B cell (primary cell): ENCODE results near the gene ADARB2. TPM values are rescaled to one million over a fixed set of nuclear protein-coding genes. Genes with fewer than 3 reads are reported as not detected.

Experiments
- ATAC-seq: fragments of 200-7000 bp; cut with Tn5 transposase; one replicate; pipeline ENCODE4 v1.10.0; 2021; ENCODE audit warnings: low read depth, mild to moderate bottlenecking, moderate number of reproducible peaks, moderate library complexity
- CTCF ChIA-PET: fragments of 350-600 bp; sonication (Branson Sonifier 250); formaldehyde crosslinking; loops from one replicate; lab custom pipeline; 2021; ENCODE audit warnings: antibody characterized with exemption, inconsistent platforms; lab: Charles Lee
- POLR2A ChIA-PET: fragments of 350-600 bp; sonication (Branson Sonifier 250); formaldehyde crosslinking; loops from one replicate; lab custom pipeline; 2021; ENCODE audit warnings: antibody characterized with exemption; lab: Charles Lee
- DNase-seq: peaks from one replicate; pipeline ENCODE4 v3.0.0; 2013
- H2AFZ ChIP-seq: 2 replicates; pipeline ENCODE4 v1.6.1; 2012; ENCODE audit warnings: mild to moderate bottlenecking, low read depth, low read length; ENCODE audit not compliant: insufficient read depth, poor library complexity, severe bottlenecking
- H3K27ac ChIP-seq, 2 donors: 1 replicate in 1 of 2; 2 replicates in 1 of 2; pipeline ENCODE4 v1.5.1; 2012 to 2013; ENCODE audit warnings: low read length in 2 of 2, mild to moderate bottlenecking in 2 of 2, moderate library complexity in 1 of 2
- H3K27me3 ChIP-seq, 4 experiments: fragments of 200-600 bp in 1 of 4; sonication (generic) in 1 of 4; replicated peaks in 1 of 4; 1 replicate in 2 of 4; 2 replicates in 2 of 4; pipeline versions ENCODE4 v1.6.1 to v1.7.0; 2013 to 2016; ENCODE audit warnings: low read length in 3 of 4, mild to moderate bottlenecking in 2 of 4, mixed read lengths in 1 of 4, moderate library complexity in 1 of 4; ENCODE audit not compliant: insufficient read depth in 4 of 4, control insufficient read depth in 3 of 4; ENCODE audit errors: control extremely low read depth in 1 of 4
- H3K36me3 ChIP-seq, 2 experiments: replicated peaks in 1 of 2; 1 replicate in 1 of 2; 2 replicates in 1 of 2; pipeline versions ENCODE4 v1.6.1 to v1.7.1; 2013; ENCODE audit warnings: low read length in 1 of 2; ENCODE audit not compliant: insufficient read depth in 2 of 2, control insufficient read depth in 1 of 2; ENCODE audit errors: control extremely low read depth in 1 of 2, extremely low read depth in 1 of 2
- H3K4me1 ChIP-seq, 2 donors: fragments of 200-600 bp in 1 of 2; sonication (generic) in 1 of 2; 1 replicate in 1 of 2; 2 replicates in 1 of 2; pipeline versions ENCODE4 v1.5.1 to v1.6.1; 2013 to 2017; ENCODE audit warnings: low read length in 2 of 2; ENCODE audit not compliant: control insufficient read depth in 2 of 2, insufficient read depth in 2 of 2
- H3K4me2 ChIP-seq: replicated peaks from 2 replicates; pipeline ENCODE3; 2012; ENCODE audit warnings: mild to moderate bottlenecking, low read depth, low read length; ENCODE audit not compliant: poor library complexity, severe bottlenecking
- H3K4me3 ChIP-seq, 5 experiments: fragments of 200-600 bp in 1 of 5; sonication (generic) in 1 of 5; 1 replicate in 3 of 5; 2 replicates in 2 of 5; pipeline versions ENCODE4 v1.5.1 to v1.7.0; 2011 to 2016; ENCODE audit warnings: low read length in 4 of 5, mild to moderate bottlenecking in 4 of 5, low read depth in 2 of 5, control low read depth in 1 of 5, moderate library complexity in 1 of 5; ENCODE audit not compliant: insufficient read depth in 1 of 5; ENCODE audit errors: control extremely low read depth in 1 of 5, extremely low read depth in 1 of 5
- H3K79me2 ChIP-seq: fragments of 200-600 bp; sonication (generic); one replicate; pipeline ENCODE4 v1.6.0; 2016; ENCODE audit warnings: low read length; ENCODE audit not compliant: control insufficient read depth, insufficient read depth
- H3K9ac ChIP-seq: fragments of 200-600 bp; sonication (generic); 2 replicates; pipeline ENCODE4 v1.6.1; 2017; ENCODE audit warnings: mild to moderate bottlenecking, low read length, moderate library complexity
- H3K9me3 ChIP-seq, 3 donors: one replicate each; pipeline versions ENCODE4 v1.6.1 to v1.7.1; 2013; ENCODE audit warnings: low read length in 2 of 3; ENCODE audit not compliant: control insufficient read depth in 2 of 3, insufficient read depth in 1 of 3; ENCODE audit errors: control extremely low read depth in 1 of 3
- H4K20me1 ChIP-seq: 2 replicates; pipeline ENCODE4 v1.6.0; 2012; ENCODE audit warnings: mild to moderate bottlenecking, low read length; ENCODE audit not compliant: insufficient read depth, control insufficient read depth, poor library complexity, severe bottlenecking
- H3K27ac Mint-ChIP-seq: one replicate; pipeline ENCODE4 v1.8.0; 2021; ENCODE audit warnings: mixed read lengths
- H3K27me3 Mint-ChIP-seq: one replicate; pipeline ENCODE4 v1.8.0; 2021; ENCODE audit warnings: mixed read lengths
- H3K4me1 Mint-ChIP-seq: one replicate; pipeline ENCODE4 v1.8.0; 2021; ENCODE audit warnings: mixed read lengths
- H3K4me3 Mint-ChIP-seq: one replicate; pipeline ENCODE4 v1.8.0; 2021; ENCODE audit warnings: mixed read lengths
- H3K9me3 Mint-ChIP-seq: one replicate; pipeline ENCODE4 v1.8.0; 2022; ENCODE audit warnings: mixed read lengths; ENCODE audit not compliant: insufficient read depth
- EZH2 ChIP-seq: IDR thresholded peaks from 2 replicates; pipeline ENCODE4 v1.6.1; 2012; ENCODE audit warnings: borderline replicate concordance, low read depth, mild to moderate bottlenecking, moderate library complexity, low read length; ENCODE audit not compliant: insufficient read depth, poor library complexity, severe bottlenecking
- WGBS: methylation state at CpG from one replicate; pipeline ENCODE4 v1.1.5; 2013; ENCODE audit warnings: missing lambda C conversion rate; ENCODE audit not compliant: insufficient coverage; 5-methylcytosine and 5-hydroxymethylcytosine counted together
- intact Hi-C: fragments of 100-400 bp; cut with micrococcal nuclease; formaldehyde crosslinking; loops from one replicate; pipeline ENCODE4 v1.10.0; 2022
- polyA plus RNA-seq: library from polyadenylated mRNA; depleted of rRNA; stranded (reverse); fragments of >200 nt; gene quantifications from 2 replicates; pipeline ENCODE4 v1.2.3, GENCODE V29; 2012
- total RNA-seq, 2 donors: library from RNA; stranded (reverse); fragments of 120-200 nt in 1 of 2; gene quantifications; 1 replicate in 1 of 2; 2 replicates in 1 of 2; pipeline versions ENCODE4 v1.2.3 to v1.2.4, GENCODE V29; 2013 to 2022
- TF ChIP-seq, protein P1 (sequence below): fragments of 200-600 bp; IDR thresholded peaks from one replicate; pipeline ENCODE4 v1.8.0; 2022; ENCODE audit warnings: antibody characterized with exemption, mild to moderate bottlenecking

ADARB2 gene
- total and polyA plus RNA-seq, 2 donors (not counting 1 experiment from before 2014, with no cell fraction given): 0.13 to 0.96 TPM

DNA sequence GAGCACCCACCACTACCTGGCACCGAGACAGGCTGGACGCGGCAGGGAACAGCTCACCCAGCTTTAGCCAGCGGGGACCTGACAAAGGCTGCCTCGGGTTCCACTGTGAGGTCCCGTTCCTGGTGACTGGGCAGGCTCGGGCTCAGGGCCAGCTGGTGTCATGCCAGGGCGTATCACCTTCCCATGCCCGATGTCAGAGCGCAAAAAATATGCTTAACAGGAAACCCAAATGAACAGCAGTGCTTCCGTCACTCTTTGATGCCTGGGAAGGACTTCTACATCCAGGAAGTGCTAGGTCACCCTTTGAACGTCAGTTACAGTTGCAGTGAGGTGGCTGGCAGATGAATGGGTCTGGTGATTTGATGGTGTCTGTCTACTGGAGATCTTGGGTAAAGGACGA lies 106.0 kb downstream of the ADARB2 start:
- Mint-ChIP-seq H3K4me3 (no peak overlapping the region), H3K4me1 (peaks cover 6% of the 10 kb centered on the region), H3K27me3 (peaks cover 44% of the 10 kb centered on the region), H3K27ac (no peak overlapping the region), H3K9me3 (no peaks in the 10 kb centered on the region)
- H3K4me2 ChIP-seq: no peak overlapping the region
- H3K4me3 ChIP-seq: no peak overlapping the region
- 70% methylated on average over 13 of the region's 13 CpGs for WGBS
- no peak overlapping the region for H3K9ac ChIP-seq
- POLR2A ChIA-PET: no interaction called here
- intact Hi-C loops: no loop called here
- H3K36me3 ChIP-seq: no peaks in the 10 kb centered on the region
- TF ChIP-seq, protein P1, sequence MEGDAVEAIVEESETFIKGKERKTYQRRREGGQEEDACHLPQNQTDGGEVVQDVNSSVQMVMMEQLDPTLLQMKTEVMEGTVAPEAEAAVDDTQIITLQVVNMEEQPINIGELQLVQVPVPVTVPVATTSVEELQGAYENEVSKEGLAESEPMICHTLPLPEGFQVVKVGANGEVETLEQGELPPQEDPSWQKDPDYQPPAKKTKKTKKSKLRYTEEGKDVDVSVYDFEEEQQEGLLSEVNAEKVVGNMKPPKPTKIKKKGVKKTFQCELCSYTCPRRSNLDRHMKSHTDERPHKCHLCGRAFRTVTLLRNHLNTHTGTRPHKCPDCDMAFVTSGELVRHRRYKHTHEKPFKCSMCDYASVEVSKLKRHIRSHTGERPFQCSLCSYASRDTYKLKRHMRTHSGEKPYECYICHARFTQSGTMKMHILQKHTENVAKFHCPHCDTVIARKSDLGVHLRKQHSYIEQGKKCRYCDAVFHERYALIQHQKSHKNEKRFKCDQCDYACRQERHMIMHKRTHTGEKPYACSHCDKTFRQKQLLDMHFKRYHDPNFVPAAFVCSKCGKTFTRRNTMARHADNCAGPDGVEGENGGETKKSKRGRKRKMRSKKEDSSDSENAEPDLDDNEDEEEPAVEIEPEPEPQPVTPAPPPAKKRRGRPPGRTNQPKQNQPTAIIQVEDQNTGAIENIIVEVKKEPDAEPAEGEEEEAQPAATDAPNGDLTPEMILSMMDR: no peak
- no peak for TF ChIP-seq EZH2
- no peaks in the 10 kb centered on the region for H4K20me1 ChIP-seq
- DNase-seq: no peak
- no peaks in the 10 kb centered on the region for H3K79me2 ChIP-seq
- H3K9me3 ChIP-seq: peaks cover 0 to 19% (median 0%) of the 10 kb centered on the region in 3 donors
- no peak for ATAC-seq
- peaks cover 0 to 9% (median 0%) of the 10 kb centered on the region in 4 experiments for H3K27me3 ChIP-seq
- CTCF ChIA-PET: no interaction called here
- H3K27ac ChIP-seq: no peak overlapping the region
- peaks cover 0 to 6% of the 10 kb centered on the region in 2 donors for H3K4me1 ChIP-seq
- H2AFZ ChIP-seq: no peak overlapping the region

DNA sequence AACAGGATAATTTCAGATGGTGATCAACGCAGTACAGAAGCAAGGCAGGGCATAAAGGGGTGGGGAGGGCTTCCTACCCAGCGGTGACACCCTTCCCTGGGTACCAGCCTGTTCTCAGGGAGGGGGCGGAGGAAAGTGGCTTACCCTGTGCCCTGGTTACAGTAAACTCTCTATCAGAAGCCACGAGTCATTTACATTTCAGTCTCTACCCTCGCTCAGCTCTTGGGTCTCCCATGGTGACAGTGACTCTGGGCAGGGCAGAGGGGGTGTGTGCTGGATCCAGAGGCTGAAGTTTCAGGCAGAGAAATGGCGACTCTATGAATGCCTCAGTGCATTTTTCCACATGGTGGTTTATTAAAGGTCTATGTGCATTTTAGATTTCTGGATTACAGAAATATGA lies 107.0 kb downstream of the ADARB2 start:
- H3K36me3 ChIP-seq: no peaks in the 10 kb centered on the region
- peaks cover 0 to 19% (median 0%) of the 10 kb centered on the region in 3 donors for H3K9me3 ChIP-seq
- no peak overlapping the region for H2AFZ ChIP-seq
- H3K9ac ChIP-seq: no peak overlapping the region
- TF ChIP-seq, protein P1: no peak
- no peak for TF ChIP-seq EZH2
- no peak for ATAC-seq
- DNase-seq: no peak
- Mint-ChIP-seq H3K27ac (no peak overlapping the region), H3K4me1 (peaks cover 6% of the 10 kb centered on the region), H3K27me3 (peaks cover 38% of the 10 kb centered on the region), H3K4me3 (no peak overlapping the region), H3K9me3 (no peaks in the 10 kb centered on the region)
- H3K4me1 ChIP-seq: peaks cover 0 to 6% of the 10 kb centered on the region in 2 donors
- no peak overlapping the region for H3K27ac ChIP-seq
- intact Hi-C loops: no loop called here
- CTCF ChIA-PET: no interaction called here
- POLR2A ChIA-PET: no interaction called here
- 86% methylated on average over 6 of the region's 6 CpGs for WGBS
- peaks cover 0 to 9% (median 0%) of the 10 kb centered on the region in 4 experiments for H3K27me3 ChIP-seq
- no peaks in the 10 kb centered on the region for H3K79me2 ChIP-seq
- no peak overlapping the region for H3K4me2 ChIP-seq
- H4K20me1 ChIP-seq: no peaks in the 10 kb centered on the region
- no peak overlapping the region for H3K4me3 ChIP-seq
